GM19467 (cell line): Measurements from ENCODE around the gene HCFC1R1.

Experiments
- ATAC-seq: cut with Tn5 transposase; IDR thresholded peaks from one replicate; pipeline ENCODE4 v1.9.1; 2021; ENCODE audit warnings: mild to moderate bottlenecking, moderate library complexity; ENCODE audit not compliant: unreplicated experiment

Gene HCFC1R1

DNA sequence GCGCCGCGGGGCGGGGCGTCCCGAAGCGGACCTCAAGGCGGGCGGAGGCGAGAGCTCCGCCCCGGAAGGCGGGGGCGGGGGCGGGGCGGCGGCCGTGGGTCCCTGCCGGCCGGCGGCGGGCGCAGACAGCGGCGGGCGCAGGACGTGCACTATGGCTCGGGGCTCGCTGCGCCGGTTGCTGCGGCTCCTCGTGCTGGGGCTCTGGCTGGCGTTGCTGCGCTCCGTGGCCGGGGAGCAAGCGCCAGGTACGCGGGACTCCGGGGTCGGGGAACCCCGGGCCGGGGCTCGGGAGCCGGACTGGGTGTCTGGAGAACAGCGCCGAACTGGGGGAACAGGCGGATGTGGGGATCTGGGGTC, 3.5 kb downstream of the HCFC1R1 start, which contains the start of gene TNFRSF12A:
TNFRSF12A (plus strand) TSS at position 122 of the 357 bp plus-strand sequence; CDS start at position 152, 30 bp downstream.
- ATAC-seq, result no peak

DNA sequence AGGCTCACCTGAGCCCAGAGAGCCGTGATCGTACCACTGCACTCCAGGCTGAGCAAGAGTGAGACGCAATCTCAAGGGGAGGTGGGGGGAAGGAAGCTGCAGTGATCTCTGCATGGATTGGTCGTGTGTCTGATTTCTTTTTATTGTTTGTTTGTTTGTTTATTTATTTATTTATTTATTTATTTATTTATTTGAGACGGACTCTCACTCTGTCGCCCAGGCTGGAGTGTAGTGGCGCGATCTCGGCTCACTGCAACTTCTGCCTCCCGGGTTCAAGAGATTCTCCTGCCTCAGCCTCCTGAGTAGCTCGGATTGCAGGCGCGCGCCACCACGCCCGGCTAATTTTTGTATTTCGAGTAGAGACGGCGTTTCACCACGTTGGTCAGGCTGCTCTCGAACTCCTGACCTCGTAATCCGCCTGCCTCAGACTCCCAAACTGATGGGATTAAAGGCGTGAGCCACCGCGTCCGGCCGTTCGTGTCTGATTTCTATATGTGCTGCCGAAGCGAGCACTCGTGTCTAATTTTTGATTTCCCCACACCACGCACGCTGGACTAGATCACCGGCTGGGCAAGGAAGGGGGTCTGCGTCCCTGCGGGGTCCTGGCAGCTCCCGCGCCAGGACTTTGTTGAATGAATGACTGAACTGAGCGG, 4.0 kb downstream of the HCFC1R1 start:
- no peak for ATAC-seq

DNA sequence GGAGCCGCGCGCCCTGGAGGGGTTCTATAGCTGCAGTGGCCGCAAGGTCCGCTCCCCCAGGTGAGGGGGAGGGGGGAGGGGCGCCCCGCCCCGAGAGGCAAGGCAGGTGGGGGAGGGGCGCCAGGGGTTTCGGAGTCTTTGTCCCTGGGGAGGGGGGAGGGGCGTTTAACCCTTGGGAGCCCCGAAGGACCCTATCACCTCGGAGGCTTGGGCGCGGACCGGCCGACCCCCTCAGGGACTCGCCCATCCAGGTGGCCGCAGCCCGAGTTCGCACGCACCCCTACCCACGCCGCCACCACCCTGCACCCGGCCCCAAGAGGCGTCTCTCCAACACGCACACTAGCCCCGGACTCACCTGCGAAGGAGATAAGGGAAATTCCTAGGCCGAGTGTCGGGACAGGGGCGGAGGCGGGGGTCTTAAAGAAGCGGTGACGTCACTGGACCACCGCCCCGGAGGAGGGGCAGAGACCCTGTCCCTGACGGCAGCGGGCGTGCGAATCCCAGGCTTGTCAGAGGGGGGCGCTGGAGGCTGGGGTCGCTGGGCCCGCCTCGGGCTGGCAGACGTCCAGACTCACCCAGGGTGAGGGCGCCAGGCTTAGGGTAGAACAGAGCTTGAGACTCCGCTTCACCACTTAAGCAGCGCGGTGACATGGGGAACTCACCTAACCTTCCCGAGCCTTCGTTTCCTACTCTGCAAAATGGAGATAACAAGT, 5.8 kb downstream of the HCFC1R1 start, which contains the start of gene CLDN6:
CLDN6 (minus strand) TSS at position 390 of the 713 bp plus-strand sequence. CDS start 2,162 bp downstream, outside the sequence.
- ATAC-seq, result no peak

DNA sequence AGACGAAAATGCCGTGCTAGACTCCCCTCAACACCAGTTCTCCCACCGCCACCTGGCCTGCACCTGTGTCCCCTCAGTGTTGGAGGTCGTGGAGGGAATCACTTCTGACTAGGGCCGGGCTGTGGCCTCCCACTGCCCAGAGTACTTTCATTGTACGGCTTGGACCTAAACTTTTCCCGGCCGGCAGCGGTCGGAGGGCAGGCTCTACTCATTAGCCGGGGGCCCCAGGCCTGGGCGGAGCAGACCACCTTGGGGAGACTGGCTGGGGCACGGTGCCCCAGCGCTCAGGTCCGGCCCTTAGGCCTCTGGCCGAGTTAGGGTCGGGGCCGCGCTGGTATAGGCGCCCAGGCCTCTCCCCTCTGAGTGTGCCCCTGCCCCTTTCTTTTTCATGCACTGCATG, 6.4 kb downstream of the HCFC1R1 start:
- ATAC-seq, result no peak

DNA sequence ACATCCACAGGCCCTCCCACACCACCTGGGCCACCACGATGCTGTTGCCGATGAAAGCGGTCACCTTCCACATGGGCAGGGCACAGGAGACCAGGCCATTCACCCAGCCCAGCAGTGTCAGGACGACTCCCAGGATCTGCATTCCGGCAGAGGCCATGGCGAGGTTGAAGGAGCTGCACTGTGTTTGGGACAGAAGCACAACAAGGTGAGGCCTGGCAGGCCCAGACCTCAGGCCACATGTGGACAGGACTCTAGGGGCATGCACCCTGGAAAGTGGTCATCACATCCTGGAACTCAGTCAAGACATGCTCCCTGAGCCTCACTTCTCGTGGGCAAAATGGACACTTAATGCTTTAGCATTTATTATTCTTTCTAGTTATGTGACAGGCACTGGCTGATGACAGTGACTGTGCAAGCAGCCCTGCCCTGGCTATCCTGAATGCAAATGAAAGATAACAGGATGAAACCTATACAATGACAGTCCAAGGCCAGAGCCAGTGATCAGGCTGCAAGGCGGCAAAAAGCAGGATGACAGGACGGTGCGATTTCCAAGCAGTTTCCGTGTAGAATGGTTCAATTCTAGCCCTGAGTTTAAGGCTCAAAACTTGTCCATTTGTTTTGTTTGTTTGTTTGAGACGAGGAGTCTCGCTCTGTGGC, 7.7 kb downstream of the HCFC1R1 start:
- no peak for ATAC-seq

DNA sequence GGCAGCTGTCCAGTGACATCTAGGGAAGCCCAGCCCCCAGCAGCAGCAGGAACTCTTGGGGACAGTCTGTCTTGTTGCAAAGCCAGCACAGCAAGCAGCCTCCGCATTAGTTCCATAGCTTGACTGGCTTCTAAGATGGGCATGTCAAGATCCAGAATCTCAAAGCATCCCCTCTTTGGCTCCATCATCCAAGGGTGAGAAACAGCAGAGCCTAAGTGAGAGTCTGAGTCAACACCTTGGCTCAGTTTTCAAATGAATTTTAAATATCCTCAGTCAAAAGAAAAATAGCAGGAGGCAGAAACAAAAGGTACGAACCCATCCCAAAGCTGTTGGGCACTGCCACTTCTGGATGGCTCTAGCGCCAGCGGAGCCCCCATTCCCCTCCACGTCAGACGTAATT, 8.8 kb downstream of the HCFC1R1 start:
- ATAC-seq, result no peak

DNA sequence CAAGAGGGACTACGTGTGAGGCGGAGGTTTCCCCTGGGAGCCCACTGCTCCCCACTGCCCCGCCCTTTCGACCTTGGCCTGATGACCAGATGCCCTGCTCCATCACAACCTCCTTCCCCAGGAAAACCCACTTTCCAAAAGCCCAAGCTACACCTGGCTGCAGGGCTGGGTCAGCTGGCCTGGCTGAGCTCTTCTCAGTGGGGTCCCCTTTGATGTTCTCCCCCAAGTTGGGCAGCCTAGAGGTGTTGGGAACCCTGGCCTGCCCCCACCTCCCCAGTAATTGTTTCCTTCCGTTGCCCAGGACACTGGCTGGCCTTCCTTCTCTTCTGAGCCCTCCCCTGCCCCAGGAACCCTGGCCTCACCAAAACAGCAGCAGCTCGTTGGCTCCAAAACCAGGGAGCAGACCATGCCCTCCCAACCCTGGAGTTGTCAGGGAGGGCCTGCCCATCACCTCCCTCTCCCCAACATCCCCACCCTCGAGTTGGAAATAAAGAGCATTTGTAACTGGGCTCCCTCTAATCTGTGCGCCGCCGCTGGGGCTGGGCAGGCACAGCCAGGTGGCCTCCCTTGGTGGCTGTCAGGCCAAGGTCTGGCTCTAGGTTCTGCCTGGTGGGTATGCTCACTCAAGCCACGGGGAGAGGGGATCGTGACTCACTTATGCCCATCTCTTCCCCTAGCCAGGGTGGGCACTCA, 9.6 kb downstream of the HCFC1R1 start:
- no peak for ATAC-seq

DNA sequence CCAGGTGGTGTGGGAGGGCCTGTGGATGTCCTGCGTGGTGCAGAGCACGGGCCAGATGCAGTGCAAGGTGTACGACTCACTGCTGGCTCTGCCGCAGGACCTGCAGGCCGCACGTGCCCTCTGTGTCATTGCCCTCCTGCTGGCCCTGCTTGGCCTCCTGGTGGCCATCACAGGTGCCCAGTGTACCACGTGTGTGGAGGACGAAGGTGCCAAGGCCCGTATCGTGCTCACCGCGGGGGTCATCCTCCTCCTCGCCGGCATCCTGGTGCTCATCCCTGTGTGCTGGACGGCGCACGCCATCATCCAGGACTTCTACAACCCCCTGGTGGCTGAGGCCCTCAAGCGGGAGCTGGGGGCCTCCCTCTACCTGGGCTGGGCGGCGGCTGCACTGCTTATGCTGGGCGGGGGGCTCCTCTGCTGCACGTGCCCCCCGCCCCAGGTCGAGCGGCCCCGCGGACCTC, 10.2 kb downstream of the HCFC1R1 start:
- no peak for ATAC-seq

DNA sequence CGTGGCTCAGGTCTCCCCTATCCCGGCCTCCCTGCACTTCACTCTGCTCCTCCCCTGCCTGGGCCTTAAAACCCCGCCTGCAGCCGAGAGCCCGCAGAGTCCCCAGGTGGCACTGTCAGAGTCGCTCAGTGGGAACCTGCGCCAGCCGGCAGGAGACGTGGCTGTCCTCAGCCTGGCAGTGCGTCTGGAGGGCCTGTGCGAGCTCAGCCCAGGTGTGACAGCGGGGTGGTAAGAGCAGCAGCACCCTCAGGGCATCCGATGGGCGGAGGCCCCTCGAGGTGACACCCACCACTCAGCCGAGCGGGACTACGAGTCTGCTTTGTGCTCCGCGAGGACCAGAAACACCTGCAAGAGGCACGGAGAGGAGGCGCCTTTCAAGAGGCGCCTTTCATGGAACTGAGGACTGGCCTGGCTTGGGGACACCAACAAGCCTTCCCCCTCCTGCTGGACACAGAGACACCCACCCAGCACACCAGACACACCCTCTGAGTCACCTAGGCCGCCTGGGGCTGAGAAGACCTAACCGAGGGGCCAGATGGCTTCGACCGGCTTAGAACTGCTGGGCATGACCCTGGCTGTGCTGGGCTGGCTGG, 10.8 kb downstream of the HCFC1R1 start, which contains the start of gene CLDN9:
CLDN9 (plus strand) TSS at position 96 of the 593 bp plus-strand sequence; CDS start at position 536, 440 bp downstream.
- no peak for ATAC-seq

DNA sequence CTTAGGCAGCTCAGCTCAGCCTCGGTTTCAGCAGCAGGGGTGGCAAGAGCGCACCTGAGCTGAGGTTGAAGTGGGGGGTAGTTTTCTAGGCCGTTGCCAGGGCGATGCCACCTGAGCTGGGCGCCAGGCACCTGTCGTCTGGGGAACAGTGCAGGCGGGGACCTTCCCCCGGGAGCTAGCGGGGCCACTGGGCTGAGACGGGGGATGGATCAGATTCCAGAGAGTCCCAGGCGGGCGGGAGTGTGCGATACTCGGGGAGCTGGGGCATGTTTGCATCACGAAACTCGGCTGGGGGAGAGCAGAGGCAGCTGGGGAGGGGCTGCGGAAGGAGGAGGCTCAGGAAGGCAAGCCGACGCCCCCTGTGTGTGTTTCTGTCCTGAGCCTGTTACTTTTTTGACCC, 11.5 kb downstream of the HCFC1R1 start:
- no peak for ATAC-seq

DNA sequence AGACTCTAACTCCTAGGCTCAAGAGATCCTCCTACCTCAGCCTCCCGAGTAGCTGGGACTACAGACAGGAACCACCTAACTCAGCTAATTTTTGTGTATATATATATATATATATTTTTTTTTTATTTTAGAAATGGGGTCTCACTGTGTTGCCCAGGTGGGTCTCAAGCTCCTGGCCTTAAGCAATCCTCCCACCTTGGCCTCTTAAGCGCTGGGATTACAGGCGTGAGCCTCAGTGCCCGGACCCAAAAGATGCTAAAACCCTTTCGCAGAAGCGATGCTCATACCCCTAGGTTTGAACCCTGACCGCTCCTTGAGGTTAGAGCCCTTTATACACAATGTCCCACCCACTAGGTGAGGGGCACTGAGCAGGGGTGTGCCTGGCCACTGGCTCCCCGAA, 13.2 kb downstream of the HCFC1R1 start:
- ATAC-seq, result no peak

DNA sequence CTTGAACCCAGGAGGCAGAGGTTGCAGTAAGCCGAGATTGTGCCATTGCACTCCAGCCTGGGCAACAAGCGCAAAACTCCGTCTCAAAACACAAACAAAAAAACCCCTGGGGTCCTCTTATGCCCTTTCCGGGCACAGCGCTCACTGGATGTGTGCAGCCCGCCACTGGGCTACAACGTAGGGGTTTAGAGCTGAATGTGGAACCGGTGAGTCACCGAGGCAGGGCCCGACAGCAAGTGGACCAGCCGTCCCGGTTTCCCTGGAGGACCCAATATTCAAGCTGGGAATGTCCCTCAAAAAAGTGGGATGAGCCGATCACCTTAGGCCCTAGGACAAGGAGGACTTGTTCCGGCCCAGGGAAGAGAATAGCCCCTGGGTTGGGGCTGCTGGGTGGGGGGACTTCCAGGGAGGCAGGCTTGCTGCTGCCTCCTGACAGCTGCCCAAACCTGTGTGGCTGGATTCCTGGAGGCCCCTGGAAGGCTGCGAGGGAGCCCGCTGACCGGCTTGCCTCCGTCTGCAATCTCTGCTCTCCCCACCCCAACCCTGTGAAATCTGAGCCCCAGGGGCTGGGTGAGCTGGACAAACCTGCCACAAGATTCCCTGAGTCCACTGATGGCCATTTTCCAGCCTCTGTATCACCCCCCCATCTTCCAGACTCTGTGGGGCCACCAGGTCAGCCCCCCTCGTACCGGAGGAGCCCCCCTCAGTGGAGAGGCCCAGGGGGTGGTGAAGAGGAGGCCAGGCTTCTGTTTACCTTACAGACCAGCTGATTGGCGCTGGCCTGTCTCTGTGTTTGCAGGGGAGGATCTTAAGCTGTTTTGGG, 14.0 kb downstream of the HCFC1R1 start:
- ATAC-seq, result no peak

DNA sequence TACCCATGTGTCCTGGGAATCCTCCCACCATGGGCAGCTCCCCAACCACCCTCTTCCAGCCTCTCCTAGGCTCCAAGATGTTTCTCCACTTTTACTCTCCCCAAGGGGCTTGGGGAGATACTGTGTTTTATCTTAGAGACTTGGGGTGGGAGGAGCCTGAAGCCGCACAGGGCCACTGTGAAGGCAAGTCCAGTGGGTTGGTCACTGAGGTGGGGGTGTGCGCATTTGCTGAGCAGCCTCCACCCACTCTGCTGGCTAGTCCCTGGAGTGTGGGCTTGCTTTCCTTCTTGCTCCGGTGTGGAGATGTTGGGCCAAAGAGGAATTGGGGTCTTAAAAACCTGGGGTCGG, 15.1 kb downstream of the HCFC1R1 start:
- ATAC-seq, result no peak

DNA sequence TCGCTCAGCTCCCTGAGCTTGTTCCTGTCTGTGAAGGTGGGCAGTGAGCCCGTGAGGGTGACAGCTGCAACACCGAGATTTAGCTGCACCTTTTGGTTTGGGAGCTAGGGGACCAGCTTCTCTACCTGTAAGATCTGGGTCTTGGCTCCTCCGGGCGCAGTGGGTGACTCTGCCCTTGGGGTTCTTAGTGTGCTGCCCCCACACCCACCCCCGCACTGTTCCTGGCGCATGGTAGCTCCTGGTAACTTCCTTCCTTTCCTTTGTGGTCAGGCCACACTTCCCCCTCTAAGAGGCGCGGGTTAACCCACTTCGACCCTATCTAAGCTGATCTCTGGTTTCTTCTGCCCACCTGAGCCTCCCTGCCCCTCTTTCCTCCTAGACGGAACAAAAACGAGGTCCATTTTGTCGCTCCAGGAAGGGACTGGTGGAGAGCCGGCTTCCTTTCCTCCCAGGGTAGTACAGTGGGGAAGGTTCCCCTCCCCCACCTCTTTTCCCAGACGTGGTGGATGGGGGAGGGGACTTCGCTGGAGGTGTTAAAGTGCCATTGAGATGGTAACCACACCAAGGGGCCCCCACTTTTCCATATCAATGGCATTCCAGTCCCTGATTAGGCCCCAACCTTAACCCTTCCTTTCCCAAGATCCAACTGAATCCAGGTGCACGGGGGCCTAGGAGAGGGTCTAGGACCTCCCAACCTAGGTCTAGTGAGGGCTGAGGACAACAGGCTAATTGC, 15.6 kb downstream of the HCFC1R1 start:
- ATAC-seq, result no peak

DNA sequence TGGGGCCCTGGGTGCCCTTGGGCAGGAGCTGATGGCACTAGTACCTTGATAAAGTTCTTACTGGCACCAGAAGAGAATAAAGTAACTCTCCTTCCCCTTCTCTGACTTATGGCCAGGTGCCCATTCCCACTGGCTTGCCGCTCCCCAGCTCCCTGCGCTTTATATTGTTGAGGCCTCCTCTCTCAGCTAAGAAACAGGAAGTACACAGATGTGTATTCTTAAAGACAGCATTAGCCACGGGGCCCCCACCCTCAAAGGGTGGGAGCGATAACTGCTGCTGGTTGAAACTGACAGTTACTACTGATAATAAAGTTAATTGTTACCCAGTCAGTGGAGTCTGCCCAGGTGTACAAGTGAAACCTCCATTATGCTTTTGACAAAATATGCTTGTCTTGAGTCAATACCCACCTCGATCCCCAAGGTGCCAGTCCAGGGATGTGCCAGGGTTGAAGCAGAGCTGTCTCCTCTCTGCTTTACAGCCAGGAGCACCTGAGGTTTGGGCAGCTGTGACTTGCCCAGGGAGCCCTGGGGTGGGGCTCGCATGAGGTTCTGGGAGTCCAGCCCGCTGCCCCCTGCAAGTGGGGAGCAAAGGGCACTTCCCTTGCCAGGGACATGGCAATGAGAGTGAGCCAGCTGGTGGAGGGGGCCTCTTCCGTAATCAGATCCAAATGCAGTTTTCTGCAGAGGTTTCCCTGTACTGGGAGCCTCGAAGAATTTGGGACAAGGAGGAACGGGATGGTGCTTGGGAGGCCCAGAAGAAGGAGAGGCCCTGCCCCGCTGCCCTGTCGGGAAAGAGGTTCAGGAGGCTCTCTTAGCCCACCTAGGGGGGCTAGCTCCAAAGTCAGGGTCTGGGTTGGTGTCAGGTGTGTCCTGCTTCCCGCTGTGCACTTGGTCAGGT, 16.4 kb downstream of the HCFC1R1 start:
- no peak for ATAC-seq

DNA sequence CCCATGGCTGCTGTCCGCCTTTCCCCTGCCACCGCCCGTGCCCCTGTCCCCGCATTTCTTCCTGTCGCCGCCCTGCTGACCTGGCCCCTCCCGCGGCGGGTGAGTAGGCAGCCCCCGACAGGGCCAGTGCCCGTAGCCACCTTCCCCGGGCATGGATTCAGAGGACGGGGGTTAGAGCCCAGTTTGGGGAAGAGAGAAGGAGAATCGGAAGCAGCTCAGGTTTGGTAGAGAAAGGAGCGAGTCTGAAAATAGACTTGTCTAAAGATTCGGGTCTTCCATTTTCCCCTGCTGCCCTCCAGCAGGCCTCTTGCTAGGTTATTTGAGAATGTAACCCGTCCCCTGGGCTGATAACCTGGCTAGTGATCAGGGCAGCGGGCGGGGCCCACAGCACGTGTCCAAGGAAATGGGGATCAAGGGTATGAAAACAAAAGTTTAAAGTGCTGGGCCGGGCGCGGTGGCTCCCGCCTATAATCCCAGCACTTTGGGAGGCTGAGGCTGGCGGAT, 18.9 kb downstream of the HCFC1R1 start:
- ATAC-seq, result no peak

DNA sequence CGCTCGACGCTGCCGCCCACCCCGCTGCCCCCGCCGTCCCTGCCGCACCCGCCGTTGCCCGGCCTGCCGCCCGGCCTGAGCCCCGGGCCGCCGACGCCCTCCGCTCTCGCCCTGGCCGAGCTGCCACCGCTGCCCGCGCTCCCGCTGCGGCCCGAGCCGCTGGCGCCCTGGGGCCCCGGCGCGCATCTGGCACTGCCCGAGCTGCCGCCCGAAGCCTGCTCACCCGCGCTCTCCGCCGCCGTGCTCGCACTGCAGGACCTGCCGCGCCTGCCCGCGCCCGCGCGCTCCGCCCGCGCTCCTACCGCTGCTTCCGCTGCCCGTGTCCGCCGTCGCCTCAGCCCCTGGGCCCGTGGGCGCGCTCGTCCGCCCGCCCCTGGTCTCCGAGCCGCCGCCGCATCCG, 19.4 kb downstream of the HCFC1R1 start:
- ATAC-seq, result peak; percentile 9
